IPS-11a (cell line): ENCODE data around the gene CCDC47.
"Not testable (repeated sequence)": the region's sequence is repeated elsewhere in the genome, so short reads cannot be mapped to it uniquely, and the experiment has no call there.

Experiments
- H3K4me3 ChIP-seq: one replicate; pipeline ENCODE4 v1.5.1; 2013; ENCODE audit warnings: low read depth, low read length, control low read depth

The CCDC47 gene

GRCh38 chr17:63740464-63741142 lies 32.8 kb downstream of the CCDC47 start:
- H3K4me3 ChIP-seq = peak overlapping the region; percentile 80

DNA sequence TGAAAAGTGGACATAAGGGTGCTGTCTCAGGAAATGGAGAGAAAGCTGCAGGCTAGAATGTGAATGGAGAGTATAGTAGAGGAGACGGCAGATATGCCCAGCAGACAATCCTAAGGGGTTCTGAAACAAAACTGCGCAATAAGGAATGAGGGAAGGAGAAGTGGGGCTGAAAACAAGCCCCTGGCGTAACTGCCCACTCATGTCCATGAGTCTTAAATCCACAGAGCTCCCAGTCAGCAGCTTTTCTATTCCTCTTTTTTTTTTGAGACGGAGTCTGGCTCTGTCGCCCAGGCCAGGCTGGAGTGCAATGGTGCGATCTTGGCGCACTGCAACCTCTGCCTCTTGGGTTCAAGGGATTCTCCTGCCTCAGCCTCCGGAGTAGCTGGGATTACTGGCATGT lies 37.7 kb downstream of the CCDC47 start:
- H3K4me3 ChIP-seq = no peak overlapping the region

DNA sequence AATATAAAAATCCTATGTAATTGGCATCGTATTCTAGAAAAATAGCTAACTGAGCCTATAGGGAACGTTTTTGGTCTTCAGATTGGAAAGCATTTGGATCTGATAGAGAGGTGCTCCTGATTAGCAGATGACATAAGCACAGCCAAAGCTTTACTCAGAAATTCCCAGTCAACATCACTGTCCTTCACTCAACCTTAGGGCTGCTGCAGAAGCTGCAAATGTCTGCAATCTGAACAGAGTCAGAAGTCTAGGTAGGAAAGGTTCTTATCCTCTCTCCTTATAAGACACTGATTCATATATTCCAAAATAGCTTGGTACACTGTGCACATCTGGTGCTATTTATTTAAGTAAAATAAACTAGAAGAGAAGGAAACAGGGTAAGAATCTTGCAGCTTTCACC lies 51.0 kb downstream of the CCDC47 start:
- H3K4me3 ChIP-seq = no peak overlapping the region

DNA sequence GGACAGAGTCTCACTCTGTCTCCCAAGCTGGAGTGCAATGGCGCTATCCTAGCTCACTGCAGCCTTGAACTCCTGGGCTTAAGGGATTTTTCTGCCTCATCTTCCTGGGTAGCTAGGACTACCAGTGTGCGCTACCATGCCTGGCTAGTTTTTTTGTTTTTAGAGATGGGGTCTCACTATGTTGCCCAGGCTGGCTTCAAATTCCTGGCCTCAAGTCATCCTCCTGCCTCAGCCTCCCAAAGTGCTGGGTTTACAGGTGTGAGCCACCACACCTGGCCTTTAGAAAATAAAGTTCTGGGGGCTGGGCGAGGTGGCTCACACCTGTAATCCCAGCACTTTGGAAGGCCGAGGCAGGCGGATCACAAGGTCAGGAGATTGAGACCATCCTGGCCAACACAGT lies 53.2 kb downstream of the CCDC47 start:
- H3K4me3 ChIP-seq = not testable (repeated sequence)

GRCh38 chr17:63718988-63719387 lies 54.4 kb downstream of the CCDC47 start:
- no peak overlapping the region for H3K4me3 ChIP-seq

- no peak overlapping the region for H3K4me3 ChIP-seq
Measured at GRCh38 chr17:63716426-63716825, 57.0 kb downstream of the CCDC47 start.

DNA sequence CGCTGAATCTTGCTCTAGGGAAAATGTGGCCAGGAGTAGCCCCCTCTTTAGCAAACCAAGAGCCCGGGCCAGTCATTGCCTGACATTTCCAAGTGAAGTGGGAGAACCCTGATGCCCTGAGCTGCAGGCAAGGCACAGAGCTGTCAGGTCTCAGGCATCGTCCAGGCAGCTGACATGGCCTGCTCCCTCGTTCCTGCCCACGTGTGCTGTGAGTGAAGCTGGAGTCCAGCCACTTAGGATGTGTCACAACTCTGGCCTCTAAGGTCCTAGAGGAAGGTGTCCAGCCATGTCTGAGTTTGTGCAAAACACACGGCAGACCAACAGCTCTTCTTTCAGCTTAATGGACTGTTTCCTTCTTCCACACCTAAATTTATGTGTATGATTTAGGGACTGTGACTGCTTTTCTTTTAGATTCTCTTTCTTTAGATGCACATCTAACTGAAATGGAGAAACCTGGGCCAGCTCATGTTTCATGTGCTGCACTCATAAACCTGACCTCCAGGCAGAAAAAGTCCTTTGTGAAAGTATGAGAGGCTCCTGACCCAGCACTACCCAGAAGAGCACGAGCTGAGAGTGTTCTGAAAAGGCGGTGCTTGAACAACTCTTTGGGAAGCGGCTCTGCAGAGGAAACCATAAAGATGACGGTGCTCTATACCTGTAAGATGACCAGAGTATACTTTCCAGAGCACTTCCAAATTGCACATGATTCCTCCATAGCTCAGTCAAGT lies 58.7 kb downstream of the CCDC47 start:
- no peak overlapping the region for H3K4me3 ChIP-seq

- no peak overlapping the region for H3K4me3 ChIP-seq
Measured at GRCh38 chr17:63709110-63709509, 64.3 kb downstream of the CCDC47 start.

DNA sequence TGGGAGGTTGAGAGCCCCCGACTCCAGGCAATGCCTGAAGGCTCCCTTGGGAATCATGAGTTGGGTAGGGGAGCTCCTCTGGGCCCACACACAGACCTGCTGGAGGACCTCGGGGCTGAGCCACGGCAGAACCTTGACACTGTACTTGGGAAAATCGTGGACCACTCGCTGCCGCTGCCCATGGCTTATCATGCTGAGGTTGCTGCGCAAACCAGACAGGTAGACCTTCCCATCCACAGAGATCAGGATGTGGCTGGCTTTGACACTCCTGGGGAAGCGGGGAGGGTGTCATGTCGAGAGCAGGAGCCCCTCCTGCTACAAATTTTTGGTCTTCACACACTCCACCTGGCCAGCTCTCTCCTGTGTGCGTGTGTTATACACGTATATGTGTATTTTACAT lies 66.2 kb downstream of the CCDC47 start:
- H3K4me3 ChIP-seq = no peak overlapping the region

- no peak overlapping the region for H3K4me3 ChIP-seq
Measured at GRCh38 chr17:63706336-63707082, 66.9 kb downstream of the CCDC47 start.

DNA sequence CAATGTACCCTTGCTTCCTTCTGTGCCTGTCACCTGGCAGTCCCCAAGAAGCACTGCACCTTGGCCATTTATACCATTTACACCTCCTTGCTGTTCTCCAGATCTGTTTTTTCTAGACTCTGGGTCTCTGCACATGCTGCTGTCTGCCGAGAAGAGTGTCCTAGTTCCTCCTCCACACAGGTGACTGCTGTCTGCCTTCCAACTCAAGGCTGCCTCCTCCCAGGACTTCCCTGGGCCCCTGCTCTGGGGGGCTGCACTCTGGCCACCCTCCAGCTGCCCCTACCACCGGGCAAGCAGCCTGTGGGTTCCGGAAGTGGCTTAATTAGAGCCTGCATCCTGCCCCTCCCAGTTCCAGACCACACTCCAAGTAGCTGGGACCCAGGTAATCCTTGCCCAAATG lies 67.7 kb downstream of the CCDC47 start:
- no peak overlapping the region for H3K4me3 ChIP-seq

GRCh38 chr17:63704836-63705235 lies 68.6 kb downstream of the CCDC47 start:
- no peak overlapping the region for H3K4me3 ChIP-seq

DNA sequence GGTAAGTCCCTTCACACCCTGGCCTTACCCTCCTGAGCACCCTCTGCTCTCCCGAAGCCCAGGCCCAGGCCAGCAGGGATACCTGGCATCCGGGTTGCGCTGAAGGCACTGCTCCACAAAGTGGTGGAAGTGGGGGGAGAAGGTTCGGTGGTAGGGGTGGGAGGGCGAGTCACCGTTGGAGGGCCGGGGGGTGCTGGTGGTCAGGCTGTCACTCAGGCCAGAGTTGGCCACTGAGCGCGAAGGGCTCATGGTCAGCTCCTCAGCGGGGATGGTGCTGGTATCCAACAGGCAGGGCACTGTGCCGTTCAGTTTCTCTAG lies 69.2 kb downstream of the CCDC47 start:
- no peak overlapping the region for H3K4me3 ChIP-seq

- H3K4me3 ChIP-seq = no peak overlapping the region
Measured at GRCh38 chr17:63703556-63704258, 69.7 kb downstream of the CCDC47 start.

DNA sequence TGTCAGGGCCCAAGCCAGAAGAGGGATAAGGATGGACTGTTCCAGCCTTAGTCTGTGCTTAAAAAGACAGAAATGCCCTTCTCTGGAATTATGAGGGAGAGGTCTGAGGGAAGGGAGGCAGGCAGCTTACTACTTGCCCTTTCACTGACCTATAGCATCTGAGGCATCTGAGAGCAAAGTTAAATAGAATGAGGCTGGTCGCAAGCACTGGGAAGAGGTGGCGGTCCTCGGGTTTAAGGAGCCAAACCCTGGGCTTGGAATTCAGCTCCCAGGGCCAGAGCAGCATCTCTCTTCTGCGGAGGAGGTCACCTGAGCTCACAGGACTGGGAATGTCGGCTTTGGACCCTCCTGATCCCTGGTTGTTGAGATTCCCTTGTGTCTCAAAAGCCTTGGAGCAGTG lies 70.4 kb downstream of the CCDC47 start:
- no peak overlapping the region for H3K4me3 ChIP-seq

- H3K4me3 ChIP-seq = no peak overlapping the region
Measured at GRCh38 chr17:63702721-63703015, 70.7 kb downstream of the CCDC47 start.

DNA sequence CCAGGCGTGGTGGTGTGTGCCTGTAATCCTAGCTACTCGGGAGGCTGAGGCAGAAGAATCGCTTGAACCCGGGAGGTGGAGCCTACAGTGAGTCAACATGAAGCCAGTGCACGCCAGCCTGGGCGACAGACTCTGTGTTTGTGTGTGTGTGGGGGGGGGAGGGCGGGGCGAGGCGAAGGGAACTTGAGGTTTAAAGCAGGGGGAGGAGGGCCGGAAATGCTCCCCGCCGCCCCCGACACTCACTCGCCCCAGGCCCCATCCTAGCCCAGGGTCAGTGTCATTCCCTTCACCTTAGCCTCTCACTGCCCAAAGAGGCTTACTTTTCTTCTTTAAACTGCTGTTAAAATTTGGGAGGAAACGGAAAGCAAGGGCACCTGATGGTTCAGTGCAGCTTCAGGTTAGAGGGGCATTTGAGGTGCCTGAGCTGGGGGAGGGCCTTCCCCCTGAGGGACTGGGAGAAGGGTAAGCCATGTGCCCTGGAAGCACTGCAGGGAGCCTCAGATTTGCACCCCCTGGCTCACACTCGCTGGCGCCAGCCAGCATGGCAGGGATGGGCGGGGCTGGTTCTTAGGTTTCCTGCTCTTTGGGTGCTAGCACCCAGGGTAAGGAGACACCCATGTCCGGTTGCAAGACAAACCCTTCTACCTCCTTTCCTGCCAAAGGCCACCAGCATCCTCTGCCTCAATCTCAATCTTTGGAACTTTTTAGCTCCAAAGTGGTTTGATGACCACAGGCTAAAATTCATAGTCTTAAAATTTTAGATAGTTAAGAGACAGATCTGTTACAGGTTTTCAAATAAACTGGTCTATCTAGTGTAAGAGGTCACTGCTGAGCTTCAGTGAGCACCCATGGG lies 71.3 kb downstream of the CCDC47 start:
- no peak overlapping the region for H3K4me3 ChIP-seq

DNA sequence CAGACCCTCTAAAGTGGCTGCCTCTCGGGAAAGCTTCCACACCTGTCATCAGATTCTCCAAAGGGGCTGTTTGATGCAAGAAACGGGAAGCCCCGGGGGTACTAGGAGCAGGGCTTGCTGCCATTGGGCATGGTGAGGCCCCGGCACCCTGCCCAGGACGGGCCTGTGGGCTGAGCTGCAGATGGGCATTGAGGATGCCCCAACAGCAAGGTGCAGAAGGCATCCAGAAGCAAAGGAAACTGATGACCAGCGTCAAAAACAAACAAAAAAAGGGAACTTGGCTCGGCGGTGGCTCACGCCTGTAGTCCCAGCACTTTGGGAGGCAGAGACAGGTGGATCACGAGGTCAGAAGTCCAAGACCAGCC lies 72.0 kb downstream of the CCDC47 start:
- no peak overlapping the region for H3K4me3 ChIP-seq

DNA sequence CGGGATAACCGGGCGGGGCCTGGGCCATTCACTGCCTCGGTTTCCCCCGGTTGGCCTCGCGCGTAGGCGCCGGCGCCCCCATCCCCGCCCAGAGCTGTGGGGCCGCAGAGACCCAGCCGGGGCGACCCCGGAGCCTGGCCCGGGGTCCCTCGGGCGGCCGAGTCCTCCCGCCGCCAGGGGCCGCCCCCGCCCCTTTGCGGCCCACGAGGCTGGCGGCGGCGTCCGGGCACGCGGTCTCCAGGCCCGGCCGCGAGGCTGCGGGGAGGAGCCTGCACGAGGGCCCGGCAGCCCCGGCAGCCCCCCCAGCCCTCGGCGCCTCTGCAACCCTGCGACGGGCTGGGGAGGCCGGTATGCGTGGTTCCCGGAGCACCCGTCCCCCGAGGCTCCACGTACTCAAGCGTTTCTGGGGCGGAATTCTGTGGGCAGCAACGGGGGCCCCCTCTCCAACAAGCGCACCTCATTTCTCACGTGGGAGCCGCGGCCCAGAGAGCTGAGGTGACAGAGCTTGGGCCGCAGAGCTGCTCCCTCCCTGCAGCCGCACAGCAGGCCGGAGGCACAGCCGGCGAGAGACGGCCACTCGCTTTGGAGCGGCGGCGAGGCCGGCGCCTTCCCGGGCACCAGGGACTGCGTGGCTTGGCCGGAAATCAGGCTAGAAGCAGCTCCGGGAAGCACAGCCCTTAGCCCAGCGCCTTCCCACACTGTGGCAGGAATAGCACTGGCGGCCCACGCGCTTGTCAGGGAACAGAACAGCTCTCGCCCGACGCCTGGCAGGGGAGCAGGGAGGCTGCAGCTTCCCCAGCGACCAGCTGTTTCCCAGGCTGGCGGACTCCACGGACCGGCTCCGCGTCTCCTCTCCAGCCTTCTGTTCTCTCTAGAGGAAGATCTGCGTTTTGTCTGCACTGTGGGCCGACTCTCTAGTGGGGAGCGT lies 72.6 kb downstream of the CCDC47 start:
- peak overlapping the region; percentile 37 for H3K4me3 ChIP-seq
